HL-60 (cell line): ENCODE results near the gene TMPRSS12.
"Not testable (repeated sequence)": the region's sequence is repeated elsewhere in the genome, so short reads cannot be mapped to it uniquely, and the experiment has no call there.

Source experiments
- DNase-seq, 2 experiments: peaks; one replicate each; pipeline ENCODE4 v3.0.0-alpha.2; 2010 to 2020; ENCODE audit warnings: low read depth in 1 of 2, low spot score in 1 of 2
- H3K27ac ChIP-seq: fragments of 250-450 bp; sonication (Bioruptor Pico); replicated peaks from 2 replicates; pipeline ENCODE4 v1.5.1; 2020; ENCODE audit warnings: mild to moderate bottlenecking, moderate library complexity
- H3K27me3 ChIP-seq: fragments of 250-450 bp; sonication (Bioruptor Pico); 2 replicates; pipeline ENCODE4 v1.5.1; 2021; ENCODE audit warnings: mild to moderate bottlenecking, moderate library complexity; ENCODE audit not compliant: insufficient read depth, poor library complexity, severe bottlenecking
- H3K4me3 ChIP-seq: replicated peaks from 2 replicates; pipeline ENCODE4 v1.5.1; 2011; ENCODE audit warnings: mild to moderate bottlenecking, control low read depth, low read length; ENCODE audit not compliant: insufficient read depth
- CTCF ChIP-seq: IDR thresholded peaks from one replicate; pipeline ENCODE4 v1.5.1; 2011; ENCODE audit warnings: low read length, control low read depth, inconsistent platforms; ENCODE audit not compliant: insufficient read depth
- GABPA ChIP-seq: IDR thresholded peaks from 2 replicates; pipeline ENCODE4 v1.6.1; 2012; ENCODE audit warnings: low read depth
- POLR2AphosphoS5 ChIP-seq: IDR thresholded peaks from 2 replicates; pipeline ENCODE4 v1.6.1; 2012; ENCODE audit warnings: low read depth
- REST ChIP-seq: IDR thresholded peaks from 2 replicates; pipeline ENCODE4 v1.6.1; 2012; ENCODE audit warnings: low read depth; ENCODE audit not compliant: insufficient replicate concordance
- SPI1 ChIP-seq: IDR thresholded peaks from 2 replicates; pipeline ENCODE4 v1.6.1; 2012; ENCODE audit warnings: low read depth, mild to moderate bottlenecking, borderline replicate concordance

Gene TMPRSS12

GRCh38 chr12:50865266-50865665 lies 22.5 kb downstream of the TMPRSS12 start:
- DNase-seq: no peak
- no peak overlapping the region for H3K4me3 ChIP-seq
- no peaks in the 10 kb centered on the region for H3K27me3 ChIP-seq
- no peak overlapping the region for H3K27ac ChIP-seq
- TF ChIP-seq GABPA (no peak), SPI1 (no peak), REST (no peak), POLR2AphosphoS5 (no peak), CTCF (no peak)

- H3K27me3 ChIP-seq, H3K27ac ChIP-seq, DNase-seq, H3K4me3 ChIP-seq: not testable (repeated sequence)
Observed at GRCh38 chr12:50868881-50869280, 26.2 kb downstream of the TMPRSS12 start.

DNA sequence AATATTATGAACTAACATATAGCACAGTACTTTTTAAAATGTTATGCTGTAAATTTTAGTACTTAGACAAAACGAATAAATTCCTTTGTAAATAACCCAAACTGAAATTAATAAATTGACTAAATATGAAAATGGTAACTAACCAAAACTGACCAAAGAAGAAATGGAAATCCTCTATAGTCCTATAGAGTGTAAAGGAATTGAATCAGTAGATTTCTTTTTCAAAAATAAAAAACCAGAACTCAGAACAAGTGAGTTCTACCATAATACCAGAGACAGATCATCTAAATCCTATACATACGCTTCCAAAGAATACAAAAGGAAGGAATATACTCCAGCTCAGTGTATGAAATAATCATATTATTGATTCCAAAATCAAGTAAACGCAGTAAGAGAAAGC lies 39.8 kb downstream of the TMPRSS12 start:
- no peak for TF ChIP-seq SPI1
- TF ChIP-seq CTCF: no peak
- TF ChIP-seq POLR2AphosphoS5: no peak
- no peak for TF ChIP-seq REST
- no peak for TF ChIP-seq GABPA

GRCh38 chr12:50887191-50887590 lies 44.5 kb downstream of the TMPRSS12 start:
- Histone ChIP-seq H3K27me3 (no peaks in the 10 kb centered on the region), H3K27ac (no peak overlapping the region), H3K4me3 (no peak overlapping the region)
- TF ChIP-seq CTCF: no peak
- no peak for TF ChIP-seq REST
- no peak for TF ChIP-seq POLR2AphosphoS5
- TF ChIP-seq GABPA: no peak
- TF ChIP-seq SPI1: no peak
- DNase-seq: no peak

More for the DNA sequence above, 39.8 kb downstream of the TMPRSS12 start:
- no peak for DNase-seq
- no peak overlapping the region for H3K4me3 ChIP-seq
- no peak overlapping the region for H3K27ac ChIP-seq
- H3K27me3 ChIP-seq: no peaks in the 10 kb centered on the region
